Transverse colon (tissue), 3 donors: ENCODE results near the gene LRRC4C.

Experiments used
- EP300 ChIP-seq: sonication (generic); formaldehyde crosslinking; IDR thresholded peaks from one replicate; pipeline ENCODE4 v1.6.1; 2017; ENCODE audit warnings: antibody characterized with exemption, low read depth
- TF ChIP-seq, protein P1 (sequence below), 5 experiments: fragments of 200-600 bp in 3 of 5; fragments of 450-650 bp in 2 of 5; sonication (generic) in 3 of 5; IDR thresholded peaks; 1 replicate in 2 of 5; 2 replicates in 3 of 5; pipeline ENCODE4 v1.5.1; 2016 to 2017; ENCODE audit warnings: antibody characterized with exemption in 5 of 5, inconsistent platforms in 3 of 5, mild to moderate bottlenecking in 2 of 5, moderate library complexity in 1 of 5

GRCh38 chr11:41461057-41461681 lies 1.7 kb upstream of the LRRC4C start:
- TF ChIP-seq, protein P1, sequence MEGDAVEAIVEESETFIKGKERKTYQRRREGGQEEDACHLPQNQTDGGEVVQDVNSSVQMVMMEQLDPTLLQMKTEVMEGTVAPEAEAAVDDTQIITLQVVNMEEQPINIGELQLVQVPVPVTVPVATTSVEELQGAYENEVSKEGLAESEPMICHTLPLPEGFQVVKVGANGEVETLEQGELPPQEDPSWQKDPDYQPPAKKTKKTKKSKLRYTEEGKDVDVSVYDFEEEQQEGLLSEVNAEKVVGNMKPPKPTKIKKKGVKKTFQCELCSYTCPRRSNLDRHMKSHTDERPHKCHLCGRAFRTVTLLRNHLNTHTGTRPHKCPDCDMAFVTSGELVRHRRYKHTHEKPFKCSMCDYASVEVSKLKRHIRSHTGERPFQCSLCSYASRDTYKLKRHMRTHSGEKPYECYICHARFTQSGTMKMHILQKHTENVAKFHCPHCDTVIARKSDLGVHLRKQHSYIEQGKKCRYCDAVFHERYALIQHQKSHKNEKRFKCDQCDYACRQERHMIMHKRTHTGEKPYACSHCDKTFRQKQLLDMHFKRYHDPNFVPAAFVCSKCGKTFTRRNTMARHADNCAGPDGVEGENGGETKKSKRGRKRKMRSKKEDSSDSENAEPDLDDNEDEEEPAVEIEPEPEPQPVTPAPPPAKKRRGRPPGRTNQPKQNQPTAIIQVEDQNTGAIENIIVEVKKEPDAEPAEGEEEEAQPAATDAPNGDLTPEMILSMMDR (IDR thresholded peaks at IDR 0.05), result peak; percentile 64 to 79 (median 69)
- TF ChIP-seq EP300, result no peak
